GM19023 (cell line): Measurements from ENCODE around the gene EYS.

Experiments used
- ATAC-seq: cut with Tn5 transposase; IDR thresholded peaks from one replicate; pipeline ENCODE4 v1.9.1; 2021; ENCODE audit warnings: mild to moderate bottlenecking, moderate library complexity; ENCODE audit not compliant: unreplicated experiment

EYS gene

GRCh38 chr6:64874776-64875175, 832.2 kb downstream of the EYS start:
- ATAC-seq: no peak

- no peak for ATAC-seq
Measured at GRCh38 chr6:64872633-64873032, 834.4 kb downstream of the EYS start.

DNA sequence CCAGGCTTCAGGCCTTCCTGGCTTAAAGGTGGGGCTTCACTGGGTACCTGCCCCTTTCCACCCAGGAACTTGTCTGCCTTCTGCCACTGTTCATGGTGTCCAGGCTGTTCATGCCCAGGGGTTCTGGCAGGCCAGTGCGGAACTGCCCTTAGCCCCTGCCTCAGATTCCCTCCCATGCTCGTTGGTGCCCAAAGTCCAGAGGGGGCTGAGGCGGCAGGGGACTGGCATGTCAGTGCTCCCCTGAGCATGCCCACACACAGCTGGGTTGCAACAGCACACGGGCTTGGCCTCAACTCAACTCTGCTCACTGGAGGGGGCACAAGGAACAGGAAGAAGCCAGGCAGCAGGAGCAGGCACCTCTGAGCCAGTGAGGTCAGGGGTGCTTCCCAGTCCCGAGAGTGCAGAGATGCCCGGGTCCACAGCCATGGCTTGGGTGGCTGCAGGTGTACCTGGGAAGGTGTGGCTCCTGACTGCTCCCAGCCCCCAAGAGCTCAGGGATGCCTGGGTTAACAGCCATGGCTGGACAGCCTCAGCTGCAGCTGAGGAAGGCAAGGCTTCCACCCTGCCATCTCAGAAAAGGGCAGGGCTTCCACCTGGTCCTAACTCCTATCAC, 845.9 kb downstream of the EYS start:
- no peak for ATAC-seq

DNA sequence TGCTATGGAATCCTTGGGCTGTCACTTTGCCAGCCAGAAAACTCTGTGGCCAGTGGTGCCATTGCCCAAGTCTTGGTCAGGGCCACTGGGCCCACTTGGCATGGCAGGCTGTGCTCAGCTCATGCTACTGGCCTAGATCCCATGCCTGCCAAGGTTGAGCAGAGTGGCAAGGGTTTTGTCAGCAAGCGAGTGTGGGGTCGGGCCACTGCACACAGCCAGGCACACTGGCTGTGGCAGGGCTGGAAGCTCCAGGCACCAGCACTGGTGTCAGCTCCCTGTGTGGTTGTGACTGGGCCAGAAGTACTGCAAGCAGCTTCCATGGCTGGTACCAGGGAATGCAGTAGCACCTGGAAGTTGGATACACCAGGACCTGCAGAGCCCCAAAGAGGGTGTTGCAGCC, 846.8 kb downstream of the EYS start:
- no peak for ATAC-seq

- ATAC-seq: no peak
Measured at GRCh38 chr6:64850121-64850520, 856.9 kb downstream of the EYS start.

- ATAC-seq: no peak
Measured at GRCh38 chr6:64848467-64848866, 858.6 kb downstream of the EYS start.

- ATAC-seq: no peak
Measured at GRCh38 chr6:64847396-64847795, 859.6 kb downstream of the EYS start.

- ATAC-seq: no peak
Measured at GRCh38 chr6:64838726-64839125, 868.3 kb downstream of the EYS start.

DNA sequence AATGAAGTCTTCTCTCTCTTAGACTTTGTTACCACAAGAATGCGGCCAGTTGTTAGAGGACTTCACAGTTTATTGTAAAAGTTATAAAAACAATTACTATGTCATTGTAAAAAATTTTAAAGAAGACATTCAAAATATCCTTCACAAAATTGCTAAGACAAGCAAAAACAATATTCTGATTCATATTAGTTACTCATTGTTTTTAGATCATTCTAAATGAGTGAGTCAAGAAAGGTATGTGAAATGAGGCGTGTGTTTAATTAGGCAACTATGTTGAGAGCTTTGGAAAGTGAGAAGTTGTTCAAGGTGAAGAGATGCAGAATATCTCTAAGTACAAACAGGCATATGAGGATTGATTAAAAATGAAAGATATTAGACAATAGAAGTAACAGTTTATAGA, 875.3 kb downstream of the EYS start:
- ATAC-seq: no peak

- no peak for ATAC-seq
Measured at GRCh38 chr6:64817525-64817924, 889.5 kb downstream of the EYS start.

DNA sequence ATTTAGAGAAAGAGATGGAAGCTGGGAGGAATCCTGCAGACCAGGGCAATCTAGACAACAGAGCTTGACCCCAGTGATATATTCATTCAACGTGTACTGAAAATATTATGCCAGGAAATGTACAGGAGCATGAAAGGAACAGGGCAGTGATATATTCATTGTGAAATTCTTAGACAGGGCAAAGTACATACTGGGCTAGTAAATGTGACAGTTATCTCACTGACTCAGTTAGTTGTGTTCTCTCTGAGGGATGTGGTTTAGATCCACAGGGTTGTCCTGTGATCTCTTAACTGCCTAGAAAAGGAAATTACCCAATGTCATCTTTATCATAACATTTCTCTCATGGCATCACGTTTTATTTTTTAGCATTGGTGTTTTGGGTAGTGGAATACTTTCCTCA, 891.3 kb downstream of the EYS start:
- no peak for ATAC-seq

DNA sequence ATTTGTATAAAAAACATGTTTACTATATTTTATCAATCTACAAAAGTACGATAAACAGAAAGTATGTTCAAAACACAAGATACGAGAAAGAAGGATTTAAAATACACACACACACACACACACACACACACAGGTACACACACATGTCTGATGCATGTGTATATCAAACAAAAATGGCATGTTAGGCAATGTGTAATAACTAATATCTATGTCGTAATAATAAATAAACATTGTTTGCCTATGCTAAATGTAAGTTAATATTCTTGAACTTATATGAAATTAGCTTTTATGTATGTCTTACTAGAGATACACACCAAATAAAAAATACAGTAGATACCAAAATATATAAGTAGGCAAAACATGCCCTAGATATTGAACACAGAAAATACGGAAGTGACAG, 894.9 kb downstream of the EYS start:
- no peak for ATAC-seq

DNA sequence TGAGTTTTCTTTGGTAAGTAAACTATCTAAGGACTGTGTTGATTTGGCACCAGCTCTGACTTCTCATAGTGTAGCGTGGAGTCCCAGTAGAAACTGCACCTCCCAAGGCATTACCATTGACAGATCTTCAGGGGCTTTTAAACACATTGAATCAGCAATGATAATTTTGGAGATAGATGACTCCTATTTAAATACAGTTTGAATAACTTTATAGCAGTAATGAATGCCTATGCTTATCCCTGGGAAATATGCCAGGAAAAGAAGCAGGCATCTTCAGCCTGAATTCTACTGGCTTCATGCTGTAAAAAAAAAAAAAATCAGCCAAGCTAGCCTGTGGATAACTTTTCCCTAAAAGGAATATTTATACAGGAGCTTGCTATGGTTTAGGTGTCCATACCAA, 895.9 kb downstream of the EYS start:
- no peak for ATAC-seq

DNA sequence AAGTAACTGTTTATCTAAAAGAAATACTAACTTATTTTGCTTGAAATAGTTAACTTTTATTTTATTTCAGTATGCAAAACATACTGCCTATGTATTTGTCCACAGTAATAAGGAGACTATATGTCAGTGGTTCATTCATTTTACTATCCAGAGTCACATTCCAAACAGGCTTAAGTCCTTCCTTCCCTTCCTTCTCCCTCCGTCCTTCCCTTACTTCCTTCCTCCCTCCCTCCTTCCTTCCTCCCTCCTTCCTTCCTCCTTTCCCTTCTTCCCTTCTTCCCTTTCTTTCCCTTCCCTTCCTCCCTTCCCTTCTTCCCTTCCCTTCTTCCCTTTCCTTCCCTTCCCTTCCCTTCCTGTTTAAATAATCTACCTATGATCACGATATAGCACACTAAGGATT, 899.2 kb downstream of the EYS start:
- ATAC-seq: no peak

DNA sequence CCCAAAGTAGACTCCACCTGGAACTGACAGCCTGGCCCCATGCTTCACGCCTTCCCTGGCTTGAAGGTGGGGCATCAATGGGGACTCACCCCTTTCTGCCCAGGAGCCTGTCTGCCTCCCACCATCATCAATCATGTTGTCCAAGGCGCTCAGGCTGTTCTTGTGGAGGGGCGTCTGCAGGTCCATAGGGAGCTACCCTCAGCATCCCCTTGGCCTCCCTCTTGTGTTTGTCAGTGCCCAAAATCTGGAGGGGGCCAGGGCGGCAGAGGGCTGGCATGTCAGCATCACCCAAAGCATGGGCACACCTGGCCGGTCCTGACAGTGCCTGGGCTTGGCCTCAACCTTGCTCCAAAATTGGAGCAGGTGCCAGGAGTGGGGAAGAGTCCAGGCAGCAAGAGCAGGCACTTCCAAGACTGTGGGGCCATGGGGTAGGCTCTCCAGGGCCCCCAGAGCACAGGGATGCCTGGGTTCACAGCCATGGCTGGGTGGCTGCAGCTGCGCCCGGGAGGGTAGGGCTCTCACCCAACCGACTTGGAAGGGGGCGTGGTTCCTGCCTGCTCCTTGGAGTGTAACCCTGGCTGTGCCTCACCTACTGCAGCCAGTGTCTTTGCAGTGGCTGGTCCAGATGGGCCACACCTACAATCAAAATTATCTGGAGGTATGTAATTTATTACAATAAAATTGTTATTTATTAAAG, 903.4 kb downstream of the EYS start:
- no peak for ATAC-seq

- ATAC-seq: no peak
Measured at GRCh38 chr6:64792534-64792933, 914.5 kb downstream of the EYS start.

DNA sequence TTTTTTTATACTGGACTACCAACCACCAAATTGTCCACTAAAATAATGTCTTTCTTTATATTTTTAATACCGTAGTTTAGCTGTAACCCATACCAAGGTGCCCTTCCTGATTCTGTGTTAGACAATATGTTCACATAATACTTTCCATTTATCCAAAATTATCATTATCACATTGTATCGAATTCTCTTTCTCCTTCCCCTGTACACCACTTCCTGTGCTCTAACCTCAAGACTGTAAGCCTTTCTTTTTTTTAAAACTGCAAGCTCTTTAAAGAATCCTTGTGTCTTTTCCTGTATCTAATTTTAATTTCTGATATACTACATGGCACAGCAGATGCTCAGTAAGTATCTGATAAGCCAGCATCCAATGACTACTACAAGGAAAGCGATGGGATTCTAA, 917.5 kb downstream of the EYS start:
- no peak for ATAC-seq

DNA sequence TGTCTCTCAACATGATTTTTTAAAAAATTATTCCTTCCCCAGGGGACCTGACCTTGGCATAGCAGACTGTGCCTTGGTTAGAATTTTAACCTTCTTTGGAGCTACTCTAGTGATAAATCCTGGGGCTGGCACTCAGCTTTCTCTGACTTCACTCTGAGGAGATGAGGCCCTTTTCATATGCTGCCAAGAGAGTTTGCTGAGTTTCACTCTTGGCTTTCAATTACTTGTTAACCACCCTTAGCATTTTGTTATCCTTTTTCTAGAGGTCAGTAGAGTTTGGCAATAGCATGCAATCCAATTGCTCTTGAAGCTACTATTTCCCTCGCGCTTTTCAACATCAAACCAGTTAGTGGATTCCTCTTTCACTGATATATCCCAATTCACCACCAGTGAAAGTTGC, 920.3 kb downstream of the EYS start:
- ATAC-seq: no peak

GRCh38 chr6:64782877-64783276, 924.1 kb downstream of the EYS start:
- ATAC-seq: no peak

- no peak for ATAC-seq
Measured at GRCh38 chr6:64777941-64778785, 928.9 kb downstream of the EYS start.

- ATAC-seq: no peak
Measured at GRCh38 chr6:64776359-64776758, 930.7 kb downstream of the EYS start.

DNA sequence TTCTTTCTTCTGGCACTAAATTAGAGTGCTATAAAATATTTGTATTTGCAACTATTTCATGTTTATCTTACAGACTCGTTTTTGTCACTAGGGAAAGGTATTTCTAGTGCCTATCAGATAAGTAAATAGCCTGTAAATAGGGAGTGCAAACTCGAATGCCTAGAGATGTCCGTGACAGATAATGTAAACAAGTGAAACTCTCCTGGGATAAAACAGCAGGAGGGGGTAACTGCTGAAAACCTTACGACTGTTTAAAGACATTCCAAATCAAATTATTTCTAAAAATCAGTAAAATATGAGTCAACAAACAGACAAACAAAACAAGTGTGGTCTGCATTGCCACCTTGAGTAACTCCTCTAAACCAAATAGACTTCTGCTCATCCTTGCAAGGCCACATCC, 932.1 kb downstream of the EYS start:
- no peak for ATAC-seq
